ENCODE measurements around the gene LAMTOR1. TPM values are rescaled to one million over a fixed set of nuclear protein-coding genes. Genes with fewer than 3 reads are reported as not detected.

The LAMTOR1 gene
- total and polyA plus RNA-seq, 4 donors, result 43.6 to 144 (median 110) TPM

DNA sequence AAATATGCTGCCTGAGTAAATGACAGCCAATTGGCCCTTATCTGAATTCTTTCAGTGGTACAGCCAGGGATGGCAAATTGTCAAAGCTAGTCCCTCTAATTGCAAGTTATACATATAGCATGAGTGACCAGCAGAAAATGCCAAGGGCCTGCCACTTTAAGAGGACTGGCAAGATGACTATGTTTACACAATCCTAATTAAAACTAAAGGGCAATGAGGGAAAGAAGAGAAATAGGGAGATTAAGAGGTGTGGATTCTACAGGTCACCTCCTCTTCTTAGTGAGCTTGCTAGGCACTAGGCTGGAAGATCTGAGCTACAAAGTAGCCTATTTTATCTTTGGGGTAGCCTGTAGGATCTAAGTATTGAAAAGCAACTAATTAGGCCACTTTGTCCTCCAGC, 36.2 kb downstream of the LAMTOR1 start:
- H3K4me3 ChIP-seq (ENCODE audit: low read depth, low read length), result no peak overlapping the region
- no peak overlapping the region for H3K27ac ChIP-seq (ENCODE audit: low read depth, low read length)
- peaks cover 3% of the 10 kb centered on the region for H3K36me3 ChIP-seq (ENCODE audit: control insufficient read depth, insufficient read depth, low read length)

DNA sequence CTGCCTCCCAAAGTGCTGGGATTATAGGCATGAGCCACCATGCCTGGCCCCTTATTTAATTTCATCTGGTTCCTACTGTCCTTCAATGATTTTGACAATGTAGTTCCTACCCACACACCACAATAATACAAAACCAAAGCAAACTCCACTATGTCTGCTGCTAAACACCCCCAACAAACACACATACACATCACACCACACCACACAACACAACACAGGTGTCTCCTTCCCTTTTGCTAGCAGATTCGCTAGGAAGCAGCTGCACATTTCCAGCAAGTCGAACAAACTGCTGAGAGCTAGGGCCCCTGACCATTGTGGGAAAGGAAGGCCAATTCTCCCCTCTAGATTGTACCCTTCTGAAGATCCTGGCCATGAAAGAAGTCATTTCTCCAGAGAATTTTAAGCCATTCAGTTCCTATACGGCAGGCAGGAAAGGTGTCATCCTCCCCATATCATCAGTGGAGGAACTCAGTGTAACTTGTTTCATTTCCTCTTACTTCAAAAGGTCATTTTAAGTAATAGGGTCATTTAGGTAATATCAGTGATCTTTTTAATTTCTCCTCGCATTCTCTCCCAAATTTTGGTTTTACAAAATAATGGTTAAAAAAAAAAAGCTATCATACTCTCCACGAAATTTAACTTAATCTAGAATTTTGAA, 41.2 kb downstream of the LAMTOR1 start:
- H3K4me1 ChIP-seq (ENCODE audit: control insufficient read depth, insufficient read depth, low read length), result no peaks in the 10 kb centered on the region
- WGBS (ENCODE audit: insufficient coverage), result 100% methylated on average over 1 of the region's 5 CpGs
- H3K4me3 ChIP-seq (ENCODE audit: low read depth, low read length), result no peak overlapping the region
- DNase-seq (ENCODE audit: low read depth in 4 of 6, low spot score in 6 of 6), result no peak
- no peaks in the 10 kb centered on the region for H3K9me3 ChIP-seq (ENCODE audit: control insufficient read depth, insufficient read depth, low read length)
- peaks cover 5% of the 10 kb centered on the region for H3K36me3 ChIP-seq (ENCODE audit: control insufficient read depth, insufficient read depth, low read length)
- no peaks in the 10 kb centered on the region for H3K27me3 ChIP-seq (ENCODE audit: control insufficient read depth, insufficient read depth, low read length)
- no peak overlapping the region for H3K27ac ChIP-seq (ENCODE audit: low read depth, low read length)

More for the DNA sequence above, 36.2 kb downstream of the LAMTOR1 start:
- Histone ChIP-seq H3K9me3 (ENCODE audit: control insufficient read depth, insufficient read depth, low read length) (no peaks in the 10 kb centered on the region), H3K27me3 (ENCODE audit: control insufficient read depth, insufficient read depth, low read length) (no peaks in the 10 kb centered on the region), H3K4me1 (ENCODE audit: control insufficient read depth, insufficient read depth, low read length) (peaks cover 4% of the 10 kb centered on the region)
- no peak for DNase-seq (ENCODE audit: low read depth in 4 of 6, low spot score in 6 of 6)

DNA sequence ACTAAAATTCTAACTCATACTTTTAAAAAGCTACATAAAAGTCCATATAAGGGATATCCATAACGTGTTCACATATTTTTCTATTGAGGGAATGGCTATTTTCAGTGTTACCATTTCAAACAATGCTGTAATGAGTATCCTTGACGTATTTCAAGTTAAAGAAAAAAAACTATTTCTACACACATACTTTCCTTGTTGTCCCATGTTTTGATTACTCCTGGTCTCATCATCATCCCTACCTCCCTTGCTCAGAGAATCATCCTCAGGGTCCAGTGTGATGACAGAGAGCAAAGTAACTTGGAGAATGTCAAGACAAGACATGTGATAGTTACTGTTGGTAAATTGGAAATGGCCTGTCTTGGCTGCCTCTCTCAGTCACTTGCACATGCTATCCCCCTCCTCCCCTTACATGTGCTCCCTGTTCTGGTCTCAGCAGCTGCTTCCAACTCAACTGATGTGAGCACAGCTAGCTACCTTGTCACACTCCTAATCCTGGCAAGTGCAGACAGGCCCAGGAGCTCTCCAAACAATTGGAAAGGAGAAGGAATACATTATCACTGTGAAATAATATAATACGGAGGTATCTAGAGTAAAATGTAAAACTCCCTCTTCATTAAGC, 44.6 kb downstream of the LAMTOR1 start:
- H3K27ac ChIP-seq (ENCODE audit: low read depth, low read length), result no peak overlapping the region
- H3K9me3 ChIP-seq (ENCODE audit: control insufficient read depth, insufficient read depth, low read length), result no peaks in the 10 kb centered on the region
- WGBS (ENCODE audit: insufficient coverage), result no CpG with 5 or more reads among the region's 3 CpGs
- H3K4me1 ChIP-seq (ENCODE audit: control insufficient read depth, insufficient read depth, low read length), result no peaks in the 10 kb centered on the region
- no peak overlapping the region for H3K4me3 ChIP-seq (ENCODE audit: low read depth, low read length)
- peaks cover 5% of the 10 kb centered on the region for H3K36me3 ChIP-seq (ENCODE audit: control insufficient read depth, insufficient read depth, low read length)
- no peak for DNase-seq (ENCODE audit: low read depth in 4 of 6, low spot score in 6 of 6)
- no peaks in the 10 kb centered on the region for H3K27me3 ChIP-seq (ENCODE audit: control insufficient read depth, insufficient read depth, low read length)

DNA sequence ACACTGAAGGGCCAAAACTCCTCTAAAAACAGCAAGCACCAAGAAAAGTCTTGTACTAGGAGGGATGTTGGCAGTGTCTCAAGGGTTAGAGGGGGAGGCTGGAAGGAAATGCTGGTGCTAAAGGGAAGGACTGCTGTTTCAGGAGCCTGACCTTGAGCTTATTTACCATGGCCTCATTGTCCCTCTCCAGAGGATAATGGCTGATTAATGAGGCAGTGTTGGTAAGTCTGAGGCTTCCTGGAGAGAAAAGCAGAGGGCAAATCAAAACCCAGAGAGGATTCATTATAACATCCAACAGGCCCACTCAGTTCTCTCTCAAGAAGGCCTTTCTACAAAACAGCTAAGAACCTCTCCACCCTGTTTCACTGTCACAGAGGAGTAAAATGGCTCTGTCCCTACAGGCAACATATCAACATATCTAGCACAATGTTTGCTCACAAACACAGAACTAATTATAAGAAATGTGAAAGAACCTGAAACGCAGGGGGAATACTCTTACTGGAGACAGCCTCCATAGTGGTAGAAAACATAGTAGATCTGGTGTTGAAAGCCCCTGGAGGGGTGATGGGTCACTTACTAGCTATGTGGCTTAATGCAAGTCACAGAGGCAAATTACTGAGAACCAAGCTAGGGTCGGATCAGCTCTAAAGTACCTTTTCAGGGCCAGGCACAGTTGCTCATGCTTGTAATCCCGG, 54.2 kb downstream of the LAMTOR1 start:
- H3K27me3 ChIP-seq (ENCODE audit: control insufficient read depth, insufficient read depth, low read length), result no peaks in the 10 kb centered on the region
- H3K4me3 ChIP-seq (ENCODE audit: low read depth, low read length), result no peak overlapping the region
- DNase-seq (ENCODE audit: low read depth in 4 of 6, low spot score in 6 of 6), result peak in 2 of 6 donors; percentile 74 to 77
- H3K27ac ChIP-seq (ENCODE audit: low read depth, low read length), result peak overlapping the region; percentile 49
- peaks cover 16% of the 10 kb centered on the region for H3K4me1 ChIP-seq (ENCODE audit: control insufficient read depth, insufficient read depth, low read length)
- H3K36me3 ChIP-seq (ENCODE audit: control insufficient read depth, insufficient read depth, low read length), result no peaks in the 10 kb centered on the region
- WGBS (ENCODE audit: insufficient coverage), result 25% methylated on average over 2 of the region's 3 CpGs
- no peaks in the 10 kb centered on the region for H3K9me3 ChIP-seq (ENCODE audit: control insufficient read depth, insufficient read depth, low read length)

Small RNAs within 50 kb of the gene (small RNA-seq; reads per million reads assigned to genes)
- gene MIR3165 (ENCODE audit: low replicate concordance) (not detected), gene RNU6-72P (ENCODE audit: low replicate concordance) (not detected)

Other genes starting within 250 kb of the LAMTOR1 start
- gene DEFB131B, start 224.8 kb downstream of the LAMTOR1 start, total RNA-seq, result not detected
- gene DEFB131B, start 224.8 kb downstream of the LAMTOR1 start, polyA plus RNA-seq (ENCODE audit: insufficient read length in 2 of 2), result not detected
- 1 to 10 TPM; 7.9 to 9.3 TPM for gene XNDC1N, start 174.7 kb downstream of the LAMTOR1 start, total RNA-seq
- 1 to 10 TPM; 4.3 to 6.7 TPM for gene XNDC1N, start 174.7 kb downstream of the LAMTOR1 start, polyA plus RNA-seq (ENCODE audit: insufficient read length in 2 of 2)
- 10 to 100 TPM; 27.6 to 29.0 TPM for gene RNF121, start 174.3 kb downstream of the LAMTOR1 start, total RNA-seq
- 10 to 100 TPM; 39.4 to 40.6 TPM for gene RNF121, start 174.3 kb downstream of the LAMTOR1 start, polyA plus RNA-seq (ENCODE audit: insufficient read length in 2 of 2)
- gene IL18BP, start 104.4 kb downstream of the LAMTOR1 start, total RNA-seq, result 1 to 10 TPM; 3.8 to 4.4 TPM
- gene IL18BP, start 104.4 kb downstream of the LAMTOR1 start, polyA plus RNA-seq (ENCODE audit: insufficient read length in 2 of 2), result 10 to 100 TPM; 12.0 to 14.3 TPM
- 100 to 1,000 TPM; 104 to 164 TPM for gene NUMA1, start 22.8 kb downstream of the LAMTOR1 start, total RNA-seq
- gene NUMA1, start 22.8 kb downstream of the LAMTOR1 start, polyA plus RNA-seq (ENCODE audit: insufficient read length in 2 of 2), result 100 to 1,000 TPM; 166 to 187 TPM
- gene LRRC51, start 22.4 kb downstream of the LAMTOR1 start, total RNA-seq, result 10 to 100 TPM; 11.6 to 24.7 TPM
- 10 to 100 TPM; 27.2 to 31.9 TPM for gene LRRC51, start 22.4 kb downstream of the LAMTOR1 start, polyA plus RNA-seq (ENCODE audit: insufficient read length in 2 of 2)
- gene TOMT, start 2.6 kb upstream of the LAMTOR1 start, total RNA-seq, result not detected
- not detected for gene TOMT, start 2.6 kb upstream of the LAMTOR1 start, polyA plus RNA-seq (ENCODE audit: insufficient read length in 2 of 2)
- gene ANAPC15, start 9.4 kb upstream of the LAMTOR1 start, total RNA-seq, result 10 to 100 TPM; 10.0 to 39.2 TPM
- gene ANAPC15, start 9.4 kb upstream of the LAMTOR1 start, polyA plus RNA-seq (ENCODE audit: insufficient read length in 2 of 2), result 10 to 100 TPM; 53.2 to 54.8 TPM
- under 1 TPM in 1 of 2 donors, not detected in 1; 0.89 TPM for gene FOLR3, start 32.4 kb upstream of the LAMTOR1 start, total RNA-seq
- not detected for gene FOLR3, start 32.4 kb upstream of the LAMTOR1 start, polyA plus RNA-seq (ENCODE audit: insufficient read length in 2 of 2)
- gene FOLR1, start 88.8 kb upstream of the LAMTOR1 start, total RNA-seq, result 100 to 1,000 TPM in 1 of 2 donors, 1 to 10 TPM in 1; 1.9 to 172 TPM
- 1 to 10 TPM; 3.4 to 4.7 TPM for gene FOLR1, start 88.8 kb upstream of the LAMTOR1 start, polyA plus RNA-seq (ENCODE audit: insufficient read length in 2 of 2)
- gene FOLR2, start 113.5 kb upstream of the LAMTOR1 start, total RNA-seq, result 10 to 100 TPM; 21.9 to 34.1 TPM
- gene FOLR2, start 113.5 kb upstream of the LAMTOR1 start, polyA plus RNA-seq (ENCODE audit: insufficient read length in 2 of 2), result 10 to 100 TPM; 14.1 to 16.3 TPM
- 10 to 100 TPM; 34.1 to 89.8 TPM for gene INPPL1, start 121.5 kb upstream of the LAMTOR1 start, total RNA-seq
- gene INPPL1, start 121.5 kb upstream of the LAMTOR1 start, polyA plus RNA-seq (ENCODE audit: insufficient read length in 2 of 2), result 100 to 1,000 TPM; 134 to 147 TPM
- gene PHOX2A, start 140.9 kb upstream of the LAMTOR1 start, total RNA-seq, result under 1 TPM in 1 of 2 donors, not detected in 1; 0.17 TPM
- 1 to 10 TPM; 1.7 to 1.8 TPM for gene PHOX2A, start 140.9 kb upstream of the LAMTOR1 start, polyA plus RNA-seq (ENCODE audit: insufficient read length in 2 of 2)

All from spinal cord (tissue), 10 donors.